Body of pancreas (tissue), 4 donors: Measurements from ENCODE around the gene SESTD1. TPM values are rescaled to one million over a fixed set of nuclear protein-coding genes. Genes with fewer than 3 reads are reported as not detected.

Experiments used
- ATAC-seq: fragments of 150-250 bp; one replicate; pipeline ENCODE4 v1.9.1; 2016
- DNase-seq, 4 donors: peaks; one replicate each; pipeline ENCODE4 v3.0.0-alpha.2; 2019
- H3K27ac ChIP-seq, 4 donors: fragments of 200-600 bp; sonication (generic); 1 replicate in 3 of 4; 2 replicates in 1 of 4; pipeline versions ENCODE4 v1.5.1 to v1.6.1; 2016 to 2019; ENCODE audit warnings: mild to moderate bottlenecking in 1 of 4, mixed read lengths in 1 of 4, moderate library complexity in 1 of 4
- H3K27me3 ChIP-seq, 2 donors: fragments of 200-600 bp; sonication (generic); one replicate each; pipeline ENCODE4 v1.6.0; 2016; ENCODE audit warnings: mild to moderate bottlenecking in 1 of 2
- H3K36me3 ChIP-seq, 2 donors: fragments of 200-600 bp; sonication (generic); replicated peaks in 1 of 2; 2 replicates each; pipeline ENCODE4 v1.5.1; 2016; ENCODE audit warnings: low read depth in 2 of 2; ENCODE audit not compliant: insufficient read depth in 1 of 2
- H3K4me1 ChIP-seq: fragments of 200-600 bp; sonication (generic); one replicate; pipeline ENCODE4 v1.6.0; 2016
- H3K4me3 ChIP-seq, 2 donors: fragments of 200-600 bp; sonication (generic); 1 replicate in 1 of 2; 2 replicates in 1 of 2; pipeline ENCODE4 v1.5.1; 2016 to 2019
- H3K9me3 ChIP-seq, 3 donors: fragments of 200-600 bp; sonication (generic); 1 replicate in 2 of 3; 2 replicates in 1 of 3; pipeline ENCODE4 v1.5.1; 2016
- POLR2A ChIP-seq, 3 donors: fragments of 450-650 bp; IDR thresholded peaks; one replicate each; pipeline ENCODE4 v1.6.1; 2016; ENCODE audit warnings: antibody characterized with exemption in 3 of 3, mild to moderate bottlenecking in 2 of 3
- WGBS, 2 donors: methylation state at CpG; one replicate each; pipeline ENCODE4 v1.1.5; 2017; 5-methylcytosine and 5-hydroxymethylcytosine counted together
- intact Hi-C: fragments of 100-400 bp; cut with DNase I; formaldehyde crosslinking; loops from one replicate; pipeline ENCODE4 v1.15.1; 2023
- total RNA-seq, 2 donors: library from RNA; depleted of rRNA; stranded (reverse); fragments of >200 nt; gene quantifications; one replicate each; pipeline ENCODE4 v1.1.0, GENCODE V29; 2016
- TF ChIP-seq, protein P1 (sequence below), 7 experiments: fragments of 450-650 bp in 4 of 7; fragments of 200-600 bp in 3 of 7; sonication (generic) in 3 of 7; IDR thresholded peaks; one replicate each; pipeline ENCODE4 v1.5.1; 2016 to 2019; ENCODE audit warnings: antibody characterized with exemption in 7 of 7

The SESTD1 gene
- total RNA-seq, 2 donors from 2014 or later, result 13.2 to 24.4 TPM

DNA sequence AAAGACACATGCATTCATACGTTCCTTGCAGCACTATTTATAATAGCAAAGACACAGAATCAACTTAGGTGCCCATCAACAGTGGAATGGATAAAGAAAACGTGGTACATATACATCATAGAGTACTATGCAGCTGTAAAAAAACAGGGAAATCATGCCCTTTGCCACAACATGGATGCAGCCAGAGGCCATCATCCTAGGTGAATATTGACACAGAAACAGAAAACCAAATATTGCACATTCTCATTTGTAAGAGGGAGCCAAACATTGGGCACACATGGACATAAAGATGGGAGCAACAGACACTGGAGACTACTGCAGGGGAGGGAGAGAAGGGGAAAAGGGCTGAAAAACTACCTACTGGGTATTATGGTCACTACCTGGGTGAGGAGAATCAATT lies 73.5 kb downstream of the SESTD1 start:
- Histone ChIP-seq H3K27ac (no peak overlapping the region), H3K4me3 (no peak overlapping the region), H3K36me3 (no peaks in the 10 kb centered on the region), H3K9me3 (no peaks in the 10 kb centered on the region), H3K4me1 (no peaks in the 10 kb centered on the region), H3K27me3 (no peaks in the 10 kb centered on the region)
- intact Hi-C loops, result no loop called here
- ATAC-seq (no peak), DNase-seq (no peak)
- WGBS, 2 donors, result 87 to 92% methylated on average over 2 of the region's 2 CpGs
- TF ChIP-seq, protein P1, sequence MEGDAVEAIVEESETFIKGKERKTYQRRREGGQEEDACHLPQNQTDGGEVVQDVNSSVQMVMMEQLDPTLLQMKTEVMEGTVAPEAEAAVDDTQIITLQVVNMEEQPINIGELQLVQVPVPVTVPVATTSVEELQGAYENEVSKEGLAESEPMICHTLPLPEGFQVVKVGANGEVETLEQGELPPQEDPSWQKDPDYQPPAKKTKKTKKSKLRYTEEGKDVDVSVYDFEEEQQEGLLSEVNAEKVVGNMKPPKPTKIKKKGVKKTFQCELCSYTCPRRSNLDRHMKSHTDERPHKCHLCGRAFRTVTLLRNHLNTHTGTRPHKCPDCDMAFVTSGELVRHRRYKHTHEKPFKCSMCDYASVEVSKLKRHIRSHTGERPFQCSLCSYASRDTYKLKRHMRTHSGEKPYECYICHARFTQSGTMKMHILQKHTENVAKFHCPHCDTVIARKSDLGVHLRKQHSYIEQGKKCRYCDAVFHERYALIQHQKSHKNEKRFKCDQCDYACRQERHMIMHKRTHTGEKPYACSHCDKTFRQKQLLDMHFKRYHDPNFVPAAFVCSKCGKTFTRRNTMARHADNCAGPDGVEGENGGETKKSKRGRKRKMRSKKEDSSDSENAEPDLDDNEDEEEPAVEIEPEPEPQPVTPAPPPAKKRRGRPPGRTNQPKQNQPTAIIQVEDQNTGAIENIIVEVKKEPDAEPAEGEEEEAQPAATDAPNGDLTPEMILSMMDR (IDR thresholded peaks at IDR 0.05), result no peak
- TF ChIP-seq POLR2A (IDR thresholded peaks at IDR 0.05), result no peak

DNA sequence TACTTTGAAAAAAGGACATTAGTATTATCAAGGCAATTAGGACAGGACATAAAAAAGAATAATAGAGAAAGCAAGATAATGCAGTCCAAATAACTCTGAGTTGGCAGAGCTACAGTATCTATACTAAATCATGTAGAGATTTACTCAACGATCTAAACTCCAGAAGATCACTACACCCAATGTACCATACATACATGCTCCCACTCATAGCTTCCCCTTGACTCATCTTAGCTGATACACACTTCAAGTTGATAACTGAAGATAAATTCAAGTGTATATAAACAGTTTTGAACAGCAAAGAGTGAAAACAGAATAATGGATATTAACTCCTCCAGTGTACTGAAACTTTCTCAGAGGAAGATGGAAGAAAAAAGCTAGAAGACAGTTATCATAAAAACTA lies 78.5 kb downstream of the SESTD1 start:
- Histone ChIP-seq H3K36me3 (no peaks in the 10 kb centered on the region), H3K27ac (no peak overlapping the region), H3K27me3 (no peaks in the 10 kb centered on the region), H3K4me3 (no peak overlapping the region), H3K9me3 (no peaks in the 10 kb centered on the region), H3K4me1 (no peaks in the 10 kb centered on the region)
- WGBS, 2 donors, result 83 to 90% methylated on average over 1 of the region's 1 CpG
- ATAC-seq, result no peak
- no peak for TF ChIP-seq POLR2A (IDR thresholded peaks at IDR 0.05)
- TF ChIP-seq, protein P1 (IDR thresholded peaks at IDR 0.05), result no peak
- intact Hi-C loops, result no loop called here
- no peak for DNase-seq

- Histone ChIP-seq H3K36me3 (peaks cover 0 to 2% of the 10 kb centered on the region in 2 donors), H3K9me3 (no peaks in the 10 kb centered on the region), H3K4me1 (no peaks in the 10 kb centered on the region), H3K27ac (no peak overlapping the region), H3K4me3 (no peak overlapping the region), H3K27me3 (no peaks in the 10 kb centered on the region)
- no peak for ATAC-seq
- TF ChIP-seq POLR2A (IDR thresholded peaks at IDR 0.05), result no peak
- TF ChIP-seq, protein P1 (IDR thresholded peaks at IDR 0.05), result no peak
- 89 to 90% methylated on average over 1 of the region's 1 CpG for WGBS, 2 donors
- intact Hi-C loops, result no loop called here
- DNase-seq, result no peak
Measured at GRCh38 chr2:179184610-179185009, 80.0 kb downstream of the SESTD1 start.

DNA sequence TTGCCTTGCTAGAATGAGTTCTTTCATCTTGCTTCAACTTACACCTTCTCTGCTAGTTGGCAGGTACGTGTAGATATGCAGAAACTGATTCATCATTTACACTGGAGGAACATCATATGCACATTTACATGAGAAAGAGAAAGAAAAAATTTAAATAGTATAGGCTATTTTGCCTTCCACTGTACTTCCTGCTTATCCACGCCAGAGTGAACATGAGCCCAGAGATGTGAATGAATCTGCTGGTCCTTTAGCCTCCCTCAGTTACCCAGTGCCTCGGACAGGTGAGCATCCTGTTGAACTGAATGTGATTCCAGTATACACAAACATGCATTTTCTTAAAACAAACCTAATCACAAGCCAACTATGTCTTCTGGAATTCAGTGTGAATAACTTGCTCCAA lies 83.6 kb downstream of the SESTD1 start:
- Histone ChIP-seq H3K4me3 (no peak overlapping the region), H3K9me3 (no peaks in the 10 kb centered on the region), H3K27ac (no peak overlapping the region), H3K36me3 (peaks cover 0 to 2% of the 10 kb centered on the region in 2 donors), H3K4me1 (no peaks in the 10 kb centered on the region), H3K27me3 (no peaks in the 10 kb centered on the region)
- ATAC-seq, result no peak
- WGBS, 2 donors, result 89 to 94% methylated on average over 3 of the region's 3 CpGs
- TF ChIP-seq POLR2A (IDR thresholded peaks at IDR 0.05), result no peak
- TF ChIP-seq, protein P1 (IDR thresholded peaks at IDR 0.05), result no peak
- no peak for DNase-seq
- intact Hi-C loops, result no loop called here

GRCh38 chr2:179180242-179180641 lies 84.4 kb downstream of the SESTD1 start:
- DNase-seq (no peak), ATAC-seq (no peak)
- Histone ChIP-seq H3K36me3 (peaks cover 0 to 2% of the 10 kb centered on the region in 2 donors), H3K27me3 (no peaks in the 10 kb centered on the region), H3K4me3 (no peak overlapping the region), H3K9me3 (no peaks in the 10 kb centered on the region), H3K27ac (no peak overlapping the region), H3K4me1 (no peaks in the 10 kb centered on the region)
- no peak for TF ChIP-seq POLR2A (IDR thresholded peaks at IDR 0.05)
- TF ChIP-seq, protein P1 (IDR thresholded peaks at IDR 0.05), result no peak
- WGBS, 2 donors, result 46 to 73% methylated on average over 2 of the region's 2 CpGs
- intact Hi-C loops, result no loop called here
